Testis (tissue), 3 donors: Measurements from ENCODE around the gene PIEZO2. TPM values are rescaled to one million over a fixed set of nuclear protein-coding genes. Genes with fewer than 3 reads are reported as not detected.
"Not testable (repeated sequence)": the region's sequence is repeated elsewhere in the genome, so short reads cannot be mapped to it uniquely, and the experiment has no call there.

Experiments used
- DNase-seq: peaks from one replicate; pipeline ENCODE4 v3.0.0-alpha.2; 2019
- H3K27ac ChIP-seq, 2 donors: fragments of 200-600 bp; sonication (generic); one replicate each; pipeline ENCODE4 v1.5.1; 2019
- H3K27me3 ChIP-seq: fragments of 200-600 bp; sonication (generic); one replicate; pipeline ENCODE4 v1.5.1; 2019
- H3K36me3 ChIP-seq: fragments of 200-600 bp; sonication (generic); one replicate; pipeline ENCODE4 v1.5.1; 2017; ENCODE audit warnings: low read depth; ENCODE audit errors: missing control alignments
- H3K4me1 ChIP-seq: fragments of 200-600 bp; sonication (generic); one replicate; pipeline ENCODE4 v1.5.1; 2019
- H3K4me3 ChIP-seq, 2 donors: fragments of 200-600 bp; sonication (generic); one replicate each; pipeline ENCODE4 v1.5.1; 2017 to 2019
- H3K9me3 ChIP-seq: fragments of 200-600 bp; sonication (generic); one replicate; pipeline ENCODE4 v1.5.1; 2017
- POLR2A ChIP-seq: fragments of 450-650 bp; IDR thresholded peaks from one replicate; pipeline ENCODE4 v1.6.1; 2017; ENCODE audit warnings: antibody characterized with exemption, mild to moderate bottlenecking, moderate library complexity
- WGBS, 2 donors: methylation state at CpG; one replicate each; pipeline ENCODE4 v1.1.5; 2018; 5-methylcytosine and 5-hydroxymethylcytosine counted together
- intact Hi-C: fragments of 100-400 bp; cut with DNase I; formaldehyde crosslinking; loops from one replicate; pipeline ENCODE4 v1.15.1; 2023; ENCODE audit warnings: low total_unique reads
- polyA plus RNA-seq: library from polyadenylated mRNA; stranded (reverse); fragments of 350-450 nt; fragmentation: Illumina TruSeq; extraction: RNeasy Lipid Tissue Mini Kit (QIAGEN cat#74804); gene quantifications from one replicate; pipeline ENCODE4 v1.2.3, GENCODE V29; 2014; ENCODE audit warnings: low read depth, low replicate concordance; ENCODE audit not compliant: insufficient read depth
- total RNA-seq, 2 donors: library from RNA; depleted of rRNA; stranded (reverse); fragments of >200 nt; gene quantifications; one replicate each; pipeline ENCODE4 v1.2.3, GENCODE V29; 2016
- TF ChIP-seq, protein P1 (sequence below), 3 experiments: fragments of 450-650 bp in 2 of 3; fragments of 200-600 bp in 1 of 3; sonication (generic) in 1 of 3; IDR thresholded peaks; one replicate each; pipeline ENCODE4 v1.5.1; 2016 to 2019; ENCODE audit warnings: antibody characterized with exemption in 3 of 3, mild to moderate bottlenecking in 2 of 3, moderate library complexity in 1 of 3

PIEZO2 gene
- total and polyA plus RNA-seq, 3 donors from 2014 or later, result 2.3 to 3.5 (median 3.0) TPM

DNA sequence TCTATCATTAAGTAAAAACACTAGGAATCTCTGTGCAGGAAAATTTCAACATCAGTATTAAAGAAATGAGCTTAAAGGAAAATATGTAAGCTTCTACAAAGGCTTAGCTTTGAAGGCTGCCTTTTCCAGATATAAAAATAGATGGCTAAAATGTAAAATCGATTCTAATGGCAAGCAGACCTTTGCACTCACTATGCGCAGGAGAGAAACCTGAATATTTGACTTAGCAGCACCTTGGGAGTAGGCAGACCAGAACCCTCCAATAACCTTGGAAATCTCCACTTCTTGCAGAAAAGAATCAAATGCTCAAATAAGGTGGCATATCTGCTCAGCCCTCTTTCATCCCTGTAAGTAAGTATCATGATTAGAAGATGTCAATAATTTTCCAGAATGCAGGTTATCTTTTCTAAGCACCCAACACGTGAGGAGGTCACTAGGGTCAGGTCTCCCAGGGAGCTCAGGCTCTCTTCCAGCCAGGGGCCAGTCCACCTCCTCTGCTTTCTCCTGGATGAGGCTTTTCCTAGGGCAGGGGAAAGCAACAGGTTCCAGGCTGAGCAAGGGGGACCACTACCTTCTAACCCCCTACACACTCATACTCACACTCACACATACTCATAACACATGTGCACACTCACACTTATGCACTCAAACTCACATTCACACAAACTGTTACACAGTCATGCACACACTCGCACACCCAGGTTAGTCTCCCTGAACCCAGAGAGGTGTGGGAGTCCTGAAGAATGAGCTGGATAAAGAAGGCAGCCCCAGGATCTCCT, 3.8 kb downstream of the PIEZO2 start:
- no peaks in the 10 kb centered on the region for H3K36me3 ChIP-seq
- no peaks in the 10 kb centered on the region for H3K9me3 ChIP-seq
- no peak overlapping the region for H3K27ac ChIP-seq
- intact Hi-C loops, result no loop called here
- no peaks in the 10 kb centered on the region for H3K4me1 ChIP-seq
- no peaks in the 10 kb centered on the region for H3K27me3 ChIP-seq
- WGBS, 2 donors, result 68 to 71% methylated on average over 3 to 4 of the region's 4 CpGs
- TF ChIP-seq, protein P1, sequence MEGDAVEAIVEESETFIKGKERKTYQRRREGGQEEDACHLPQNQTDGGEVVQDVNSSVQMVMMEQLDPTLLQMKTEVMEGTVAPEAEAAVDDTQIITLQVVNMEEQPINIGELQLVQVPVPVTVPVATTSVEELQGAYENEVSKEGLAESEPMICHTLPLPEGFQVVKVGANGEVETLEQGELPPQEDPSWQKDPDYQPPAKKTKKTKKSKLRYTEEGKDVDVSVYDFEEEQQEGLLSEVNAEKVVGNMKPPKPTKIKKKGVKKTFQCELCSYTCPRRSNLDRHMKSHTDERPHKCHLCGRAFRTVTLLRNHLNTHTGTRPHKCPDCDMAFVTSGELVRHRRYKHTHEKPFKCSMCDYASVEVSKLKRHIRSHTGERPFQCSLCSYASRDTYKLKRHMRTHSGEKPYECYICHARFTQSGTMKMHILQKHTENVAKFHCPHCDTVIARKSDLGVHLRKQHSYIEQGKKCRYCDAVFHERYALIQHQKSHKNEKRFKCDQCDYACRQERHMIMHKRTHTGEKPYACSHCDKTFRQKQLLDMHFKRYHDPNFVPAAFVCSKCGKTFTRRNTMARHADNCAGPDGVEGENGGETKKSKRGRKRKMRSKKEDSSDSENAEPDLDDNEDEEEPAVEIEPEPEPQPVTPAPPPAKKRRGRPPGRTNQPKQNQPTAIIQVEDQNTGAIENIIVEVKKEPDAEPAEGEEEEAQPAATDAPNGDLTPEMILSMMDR (IDR thresholded peaks at IDR 0.05), result no peak
- TF ChIP-seq POLR2A, result no peak
- H3K4me3 ChIP-seq, result no peak overlapping the region
- no peak for DNase-seq

- Histone ChIP-seq H3K4me1 (no peaks in the 10 kb centered on the region), H3K9me3 (no peaks in the 10 kb centered on the region), H3K27ac (no peak overlapping the region), H3K27me3 (no peaks in the 10 kb centered on the region), H3K36me3 (no peaks in the 10 kb centered on the region), H3K4me3 (no peak overlapping the region)
- 70 to 75% methylated on average over 7 of the region's 7 CpGs for WGBS, 2 donors
- DNase-seq, result no peak
- intact Hi-C loops, result no loop called here
- TF ChIP-seq, protein P1 (IDR thresholded peaks at IDR 0.05), result no peak
- no peak for TF ChIP-seq POLR2A
These were observed 12.0 kb downstream of the PIEZO2 start for GRCh38 chr18:11137400-11137799.

DNA sequence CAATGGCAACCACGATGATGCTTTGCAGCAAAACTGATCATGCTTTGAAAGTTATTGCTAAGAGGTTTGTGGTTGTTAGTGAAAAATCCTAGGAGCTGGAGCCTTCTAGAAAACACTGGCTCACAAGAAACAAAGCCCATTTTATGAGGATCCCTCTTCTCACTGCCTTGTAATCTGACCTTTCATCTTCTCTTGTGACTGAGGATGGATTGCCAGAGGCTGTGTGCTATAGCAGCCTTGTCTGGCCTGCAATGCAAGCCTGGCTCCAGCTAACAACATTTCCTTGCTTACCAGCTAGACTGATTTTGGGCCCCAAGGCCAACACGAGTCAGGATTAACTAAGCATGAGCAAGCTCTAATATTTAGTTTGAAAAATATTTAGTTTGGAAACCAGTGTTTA, 13.1 kb downstream of the PIEZO2 start:
- Histone ChIP-seq H3K4me3 (no peak overlapping the region), H3K9me3 (no peaks in the 10 kb centered on the region), H3K27ac (no peak overlapping the region), H3K4me1 (no peaks in the 10 kb centered on the region), H3K27me3 (no peaks in the 10 kb centered on the region), H3K36me3 (no peaks in the 10 kb centered on the region)
- TF ChIP-seq, protein P1 (IDR thresholded peaks at IDR 0.05), result no peak
- no peak for TF ChIP-seq POLR2A
- no peak for DNase-seq
- WGBS, 2 donors, result 63 to 68% methylated on average over 2 of the region's 2 CpGs
- intact Hi-C loops, result no loop called here

- no peak for TF ChIP-seq POLR2A
- TF ChIP-seq, protein P1 (IDR thresholded peaks at IDR 0.05), result no peak
- intact Hi-C loops, result no loop called here
- Histone ChIP-seq H3K27me3 (no peaks in the 10 kb centered on the region), H3K9me3 (no peaks in the 10 kb centered on the region), H3K4me3 (no peak overlapping the region), H3K27ac (no peak overlapping the region), H3K36me3 (no peaks in the 10 kb centered on the region), H3K4me1 (no peaks in the 10 kb centered on the region)
- DNase-seq, result no peak
- 79 to 84% methylated on average over 4 of the region's 4 CpGs for WGBS, 2 donors
These were observed 14.4 kb downstream of the PIEZO2 start for GRCh38 chr18:11134940-11135339.

DNA sequence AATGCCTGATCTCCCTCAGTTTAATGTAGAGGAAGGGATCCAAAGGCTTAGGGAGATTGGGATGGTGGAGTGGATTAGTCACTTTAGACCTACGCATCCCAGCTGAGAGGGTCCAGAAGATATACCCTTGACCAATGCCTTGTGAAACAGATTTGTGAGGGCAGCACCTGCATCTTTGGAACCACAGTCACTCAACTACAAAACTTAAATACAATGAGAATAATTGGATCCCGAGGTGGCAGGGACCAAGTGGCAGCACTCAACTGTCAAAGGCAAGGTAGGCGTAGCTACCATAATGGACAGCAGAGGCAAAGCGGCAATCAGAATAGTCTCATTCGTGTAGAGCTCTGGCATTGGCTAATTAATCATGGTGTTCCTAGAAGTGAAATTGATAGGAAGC, 20.3 kb downstream of the PIEZO2 start:
- intact Hi-C loops, H3K36me3 ChIP-seq, H3K9me3 ChIP-seq, H3K27me3 ChIP-seq, H3K27ac ChIP-seq, H3K4me1 ChIP-seq, H3K4me3 ChIP-seq, DNase-seq: not testable (repeated sequence)
- WGBS, 2 donors, result 95% methylated on average over 5 of the region's 5 CpGs
